Central memory CD8-positive, alpha-beta T cell (primary cell): Measurements from ENCODE around the gene JUP.

ENCODE experiments used
- ATAC-seq: fragments of 150-1000 bp; cut with Tn5 transposase; replicated peaks from 2 replicates; pipeline ENCODE4 v1.10.0; 2022; ENCODE audit warnings: mild to moderate bottlenecking, moderate FRiP score, moderate number of reproducible peaks; ENCODE audit not compliant: poor library complexity, severe bottlenecking; ENCODE audit errors: extremely low read depth
- DNase-seq, 2 donors: peaks; one replicate each; pipeline ENCODE4 v3.0.0; 2021; ENCODE audit warnings: low spot score in 2 of 2
- H3K27ac Mint-ChIP-seq: one replicate; pipeline ENCODE4 v1.8.0; 2022; ENCODE audit warnings: low read depth, mild to moderate bottlenecking, moderate library complexity, mixed read lengths
- H3K27me3 Mint-ChIP-seq: one replicate; pipeline ENCODE4 v1.8.0; 2022; ENCODE audit warnings: mixed read lengths
- H3K36me3 Mint-ChIP-seq: one replicate; pipeline ENCODE4 v1.8.0; 2022; ENCODE audit warnings: mild to moderate bottlenecking, moderate library complexity, mixed read lengths; ENCODE audit not compliant: insufficient read depth
- H3K4me1 Mint-ChIP-seq: one replicate; pipeline ENCODE4 v1.8.0; 2022; ENCODE audit warnings: mixed read lengths
- H3K4me3 Mint-ChIP-seq: one replicate; pipeline ENCODE4 v1.8.0; 2022; ENCODE audit warnings: mild to moderate bottlenecking, moderate library complexity, mixed read lengths
- H3K9me3 Mint-ChIP-seq: one replicate; pipeline ENCODE4 v1.8.0; 2022; ENCODE audit warnings: mixed read lengths

JUP gene

DNA sequence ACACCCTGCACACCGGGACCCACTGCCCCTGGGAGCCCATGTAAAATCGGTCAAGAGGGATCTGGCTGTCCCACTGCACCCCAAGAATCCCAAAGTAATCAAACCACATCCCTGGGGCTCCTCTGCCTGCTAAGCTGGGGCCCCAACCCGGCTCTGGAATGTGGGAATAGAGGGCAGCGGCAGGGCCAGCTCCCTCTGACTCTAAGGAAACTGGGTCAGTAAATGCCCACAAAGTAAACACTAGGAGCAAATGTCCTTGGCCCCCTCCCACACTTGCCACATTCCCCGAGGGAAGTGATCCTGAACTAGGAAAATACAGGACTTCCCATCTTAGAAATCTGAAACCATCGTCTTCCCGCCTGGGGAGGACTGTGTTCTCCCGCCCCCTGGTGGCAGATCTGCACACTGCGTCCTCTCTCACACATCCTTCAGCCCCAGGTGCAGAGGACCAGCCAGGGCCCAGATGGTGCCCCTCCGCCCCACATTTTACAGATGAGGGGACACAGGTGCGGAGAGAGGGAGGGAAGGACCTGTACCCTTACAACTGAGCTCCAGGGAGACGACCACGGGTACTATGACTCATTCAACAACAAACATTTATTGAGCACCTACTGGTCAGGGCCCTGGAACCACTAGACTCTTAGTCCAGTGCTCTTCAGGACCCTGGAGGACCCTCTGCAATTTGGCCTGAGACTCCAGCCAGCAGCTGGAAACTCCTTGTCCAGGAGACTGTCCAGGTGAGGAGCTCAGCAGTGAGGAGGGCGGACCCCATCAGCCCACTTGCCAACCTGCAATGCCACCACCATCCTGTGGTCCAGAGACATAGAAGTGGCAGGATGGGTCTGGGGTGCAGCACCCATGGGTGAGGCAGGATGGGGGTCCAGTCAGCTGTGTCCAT lies 15.1 kb upstream of the JUP start:
- H3K27ac Mint-ChIP-seq = no peak overlapping the region
- peak; percentile 52 to 67 for DNase-seq
- peak; percentile 49 for ATAC-seq
- H3K27me3 Mint-ChIP-seq = no peaks in the 10 kb centered on the region
- peaks cover 1% of the 10 kb centered on the region for H3K36me3 Mint-ChIP-seq
- H3K4me1 Mint-ChIP-seq = peaks cover 6% of the 10 kb centered on the region
- no peak overlapping the region for H3K4me3 Mint-ChIP-seq
- H3K9me3 Mint-ChIP-seq = no peaks in the 10 kb centered on the region

DNA sequence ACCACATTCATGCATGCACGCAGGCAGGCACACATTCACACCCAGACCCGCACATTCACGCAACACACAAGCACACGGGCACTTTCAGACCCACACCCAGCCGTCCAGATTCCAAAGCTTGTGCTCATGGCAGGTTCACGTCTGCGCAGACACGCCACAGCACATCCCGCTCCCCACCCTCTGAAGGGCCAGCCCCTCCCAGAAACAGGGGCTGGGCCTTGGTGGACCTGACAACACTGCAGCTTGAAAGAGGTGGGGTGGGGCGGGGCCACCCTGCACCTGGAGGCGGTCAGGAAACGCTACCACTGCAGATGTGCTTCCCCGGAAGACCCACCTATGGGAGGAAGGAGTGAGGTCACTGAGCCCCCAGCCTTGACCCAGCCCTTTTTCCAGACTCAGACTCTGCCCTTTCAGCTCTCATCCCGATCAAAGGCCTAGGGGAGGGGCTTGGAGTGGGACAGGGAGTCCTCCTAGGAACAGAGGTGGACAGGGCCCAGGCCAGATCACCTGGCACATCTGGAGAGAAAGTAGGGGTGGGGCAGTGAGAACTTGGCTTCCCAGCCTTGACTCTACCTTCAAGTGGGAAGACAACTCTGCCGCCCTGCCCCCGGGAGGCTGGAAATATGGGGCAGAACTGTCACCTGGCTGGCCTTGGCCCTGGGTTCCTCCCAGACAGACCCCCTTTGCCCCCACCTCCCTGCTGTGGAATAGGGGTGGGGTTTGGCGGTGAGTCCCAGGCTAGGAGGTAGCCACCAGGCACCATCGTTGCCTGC lies 14.3 kb upstream of the JUP start:
- peaks cover 6% of the 10 kb centered on the region for H3K4me1 Mint-ChIP-seq
- ATAC-seq = no peak
- H3K36me3 Mint-ChIP-seq = peaks cover 1% of the 10 kb centered on the region
- DNase-seq = no peak
- no peaks in the 10 kb centered on the region for H3K9me3 Mint-ChIP-seq
- H3K27me3 Mint-ChIP-seq = no peaks in the 10 kb centered on the region
- no peak overlapping the region for H3K27ac Mint-ChIP-seq
- H3K4me3 Mint-ChIP-seq = no peak overlapping the region

DNA sequence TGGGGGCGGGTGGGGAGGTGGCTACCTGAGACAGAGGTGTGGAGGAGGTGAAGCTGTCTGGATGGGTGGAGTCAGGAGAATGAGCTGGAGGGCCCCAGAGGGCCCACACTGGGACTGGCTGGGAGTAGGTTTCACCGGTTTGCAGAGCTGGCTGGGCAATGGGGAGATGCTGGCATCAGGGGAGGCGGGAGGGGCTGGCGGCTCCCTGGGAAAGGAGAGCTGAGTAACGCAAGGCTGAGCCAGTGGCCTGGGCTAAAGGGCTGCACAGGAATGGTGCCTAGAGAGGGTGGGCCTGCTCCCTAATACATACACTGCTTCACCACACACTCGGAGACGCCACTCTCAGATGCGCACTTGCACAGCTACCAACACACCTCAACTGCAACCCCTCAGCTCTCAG lies 12.9 kb upstream of the JUP start:
- Mint-ChIP-seq H3K4me1 (peaks cover 6% of the 10 kb centered on the region), H3K9me3 (no peaks in the 10 kb centered on the region), H3K27me3 (no peaks in the 10 kb centered on the region), H3K27ac (no peak overlapping the region), H3K4me3 (no peak overlapping the region), H3K36me3 (no peaks in the 10 kb centered on the region)
- ATAC-seq (no peak), DNase-seq (no peak)

DNA sequence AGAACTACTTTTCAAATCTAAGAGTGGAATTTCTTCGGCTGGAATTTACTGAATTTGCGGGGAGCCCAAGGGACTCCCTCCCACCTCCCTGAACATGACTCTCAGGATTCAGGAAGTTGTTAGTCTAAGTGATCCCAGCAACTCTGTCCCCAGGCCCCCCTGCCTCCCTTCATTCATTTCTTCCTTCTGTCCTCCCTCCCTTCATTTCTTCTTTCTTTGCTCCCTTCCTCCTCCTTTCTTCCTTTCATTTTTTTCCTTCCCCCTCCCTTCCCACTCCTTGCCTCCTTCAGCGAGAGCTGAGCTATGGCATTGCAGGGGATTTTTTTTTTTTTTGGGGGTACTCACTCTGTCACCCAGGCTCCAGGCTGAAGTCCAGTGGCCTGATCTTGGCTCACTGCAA lies 10.9 kb upstream of the JUP start:
- Mint-ChIP-seq H3K9me3 (no peaks in the 10 kb centered on the region), H3K36me3 (no peaks in the 10 kb centered on the region), H3K27ac (no peak overlapping the region), H3K4me1 (peaks cover 6% of the 10 kb centered on the region), H3K4me3 (no peak overlapping the region), H3K27me3 (no peaks in the 10 kb centered on the region)
- no peak for ATAC-seq
- no peak for DNase-seq

DNA sequence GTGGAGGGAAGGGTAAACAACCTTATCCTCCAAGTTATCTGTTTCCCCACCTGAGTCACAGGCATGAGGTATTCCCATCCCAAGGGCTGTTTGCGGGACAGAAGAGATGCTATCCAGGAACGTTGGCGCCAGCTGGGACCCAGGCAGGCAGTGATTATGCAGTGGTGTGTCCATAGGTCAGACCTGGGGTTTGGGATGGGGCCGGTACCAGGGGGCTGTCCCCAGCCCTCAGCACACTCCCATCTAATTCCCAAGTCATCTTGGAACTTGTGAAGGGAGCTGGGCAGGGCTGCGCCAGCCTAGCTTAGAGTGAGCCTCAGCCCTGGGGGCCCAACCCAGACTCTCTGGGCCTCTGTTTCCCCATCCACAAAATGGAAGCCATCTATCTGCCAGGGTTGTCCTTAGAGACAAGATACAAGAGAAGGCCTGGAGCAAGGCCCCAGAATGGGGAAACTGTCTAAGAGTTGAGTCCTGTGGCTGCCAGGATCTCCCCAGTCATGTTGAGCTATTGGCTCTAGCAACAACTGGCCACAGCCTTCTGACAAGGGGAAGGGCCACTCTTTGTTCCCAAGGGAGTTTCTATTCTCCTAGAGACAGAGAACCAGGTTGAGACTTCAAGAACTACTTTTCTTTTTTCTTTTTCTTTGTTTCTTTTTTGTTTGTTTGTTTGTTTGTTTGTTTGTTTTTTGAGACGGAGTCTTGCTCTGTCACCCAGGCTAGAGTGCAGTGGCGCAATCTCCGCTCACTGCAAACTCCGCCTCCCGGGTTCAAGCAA lies 9.8 kb upstream of the JUP start:
- H3K4me3 Mint-ChIP-seq = no peak overlapping the region
- H3K4me1 Mint-ChIP-seq = peaks cover under 1% of the 10 kb centered on the region
- DNase-seq (no peak), ATAC-seq (no peak)
- no peaks in the 10 kb centered on the region for H3K27me3 Mint-ChIP-seq
- H3K27ac Mint-ChIP-seq = no peak overlapping the region
- no peaks in the 10 kb centered on the region for H3K36me3 Mint-ChIP-seq
- no peaks in the 10 kb centered on the region for H3K9me3 Mint-ChIP-seq

DNA sequence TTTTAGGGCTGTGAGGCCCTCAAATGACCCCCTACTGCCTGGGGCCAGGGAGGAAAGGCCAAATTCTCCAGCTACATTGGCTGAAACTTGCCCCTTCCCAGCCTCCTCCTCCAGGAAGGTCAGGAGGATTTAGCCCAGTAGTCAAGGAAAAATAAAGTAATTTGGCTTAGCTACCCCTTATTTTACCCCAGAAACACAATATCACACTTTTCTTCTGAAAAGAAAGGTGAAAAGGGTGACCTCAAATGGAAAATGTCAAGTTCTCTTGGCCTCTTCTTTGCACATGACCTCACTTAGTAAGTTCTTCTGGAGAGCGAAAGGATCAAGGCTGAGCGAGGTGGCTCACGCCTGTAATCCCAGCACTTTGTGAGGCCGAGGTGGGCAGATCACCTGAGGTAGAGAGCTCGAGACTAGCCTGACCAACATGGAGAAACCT lies 8.0 kb upstream of the JUP start:
- Mint-ChIP-seq H3K4me1 (no peaks in the 10 kb centered on the region), H3K36me3 (peaks cover 2% of the 10 kb centered on the region), H3K27me3 (peaks cover 3% of the 10 kb centered on the region), H3K4me3 (no peak overlapping the region), H3K27ac (no peak overlapping the region), H3K9me3 (no peaks in the 10 kb centered on the region)
- ATAC-seq (no peak), DNase-seq (no peak)

DNA sequence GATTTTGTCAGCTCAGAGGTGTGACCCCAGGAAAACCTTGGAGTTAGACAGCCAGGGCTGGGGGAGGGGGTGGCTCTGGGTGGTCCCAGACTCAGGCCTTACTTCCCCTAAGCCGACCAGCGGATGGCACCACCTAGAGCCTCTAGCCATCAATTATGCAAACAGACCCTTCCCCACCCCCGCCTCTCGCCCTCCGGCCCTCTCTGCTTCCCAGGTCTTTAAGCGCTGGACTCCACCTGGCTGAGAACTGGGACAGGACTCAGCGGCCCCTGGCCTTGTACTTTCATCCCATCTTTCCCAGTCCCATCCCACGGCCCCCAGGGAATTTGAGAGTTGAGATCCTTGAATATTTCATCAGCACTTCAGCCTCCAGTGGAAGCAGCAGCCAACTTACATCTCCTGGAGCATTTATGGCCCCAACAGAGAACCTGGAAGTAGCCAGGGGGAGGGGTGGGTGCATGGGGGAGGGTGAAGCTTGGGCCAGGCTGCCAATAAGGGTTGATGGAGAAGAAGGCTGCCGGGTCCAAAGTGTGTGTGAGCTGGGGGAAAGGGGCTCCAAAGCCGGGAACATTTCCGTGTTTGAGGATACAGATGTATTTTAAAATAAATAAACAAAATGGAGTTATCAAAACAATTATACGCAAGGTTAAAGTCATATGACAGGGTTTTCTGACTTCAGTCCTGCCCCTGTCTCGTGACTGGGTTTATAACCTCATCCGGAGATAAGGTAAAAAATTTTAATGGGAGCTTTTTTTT lies 7.5 kb upstream of the JUP start:
- H3K9me3 Mint-ChIP-seq = no peaks in the 10 kb centered on the region
- peaks cover 9% of the 10 kb centered on the region for H3K27me3 Mint-ChIP-seq
- no peak for ATAC-seq
- no peak overlapping the region for H3K4me3 Mint-ChIP-seq
- no peak for DNase-seq
- no peak overlapping the region for H3K27ac Mint-ChIP-seq
- H3K4me1 Mint-ChIP-seq = peaks cover 2% of the 10 kb centered on the region
- peaks cover 2% of the 10 kb centered on the region for H3K36me3 Mint-ChIP-seq

DNA sequence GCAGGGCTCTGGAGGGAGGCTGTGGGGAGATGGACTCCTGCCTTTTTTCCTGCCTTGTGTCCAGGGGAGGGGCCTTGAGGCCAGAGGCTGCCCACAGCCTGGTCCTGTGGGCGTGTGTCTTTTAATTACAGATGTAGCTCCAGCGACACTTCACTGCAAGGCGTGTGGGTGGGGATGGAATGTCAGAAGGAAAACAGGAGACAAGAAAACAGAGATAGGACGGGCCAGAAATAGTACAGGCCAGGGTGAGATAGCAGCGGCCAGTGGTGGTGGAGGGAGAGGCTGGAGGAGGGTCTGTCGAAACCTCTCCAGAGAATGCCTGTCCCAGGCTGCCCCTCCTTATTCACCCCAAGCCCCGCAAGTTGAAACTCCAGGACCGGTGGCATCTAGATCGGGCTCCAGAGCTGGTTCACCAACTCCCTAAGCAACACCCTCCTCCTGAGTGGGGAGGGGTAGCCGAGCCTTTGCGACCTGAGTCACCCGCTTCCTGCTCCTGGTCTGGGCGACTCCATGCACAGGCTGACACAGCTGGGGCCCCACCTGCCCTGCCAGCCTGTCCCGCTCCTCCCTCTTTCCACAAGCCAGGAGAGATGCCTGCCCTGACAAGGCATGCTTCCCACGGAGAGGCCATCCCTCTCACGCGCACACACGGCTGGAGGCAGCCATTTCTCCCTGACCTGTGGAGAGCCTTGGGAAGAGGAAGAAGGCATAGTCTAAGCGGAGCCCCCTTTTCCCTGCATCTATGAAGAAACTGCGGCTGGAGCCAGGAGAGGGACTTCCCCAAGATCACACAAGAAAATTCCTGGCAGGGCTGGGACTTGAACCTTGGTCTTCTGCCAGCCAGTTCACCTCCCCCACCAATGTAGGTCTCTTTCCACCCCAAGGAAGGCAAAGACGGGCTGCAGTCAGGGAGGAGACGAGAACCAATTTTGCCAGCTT lies 6.6 kb upstream of the JUP start:
- no peak overlapping the region for H3K4me3 Mint-ChIP-seq
- no peaks in the 10 kb centered on the region for H3K9me3 Mint-ChIP-seq
- H3K4me1 Mint-ChIP-seq = peaks cover 9% of the 10 kb centered on the region
- ATAC-seq = no peak
- peaks cover 2% of the 10 kb centered on the region for H3K36me3 Mint-ChIP-seq
- peaks cover 13% of the 10 kb centered on the region for H3K27me3 Mint-ChIP-seq
- no peak for DNase-seq
- no peak overlapping the region for H3K27ac Mint-ChIP-seq

DNA sequence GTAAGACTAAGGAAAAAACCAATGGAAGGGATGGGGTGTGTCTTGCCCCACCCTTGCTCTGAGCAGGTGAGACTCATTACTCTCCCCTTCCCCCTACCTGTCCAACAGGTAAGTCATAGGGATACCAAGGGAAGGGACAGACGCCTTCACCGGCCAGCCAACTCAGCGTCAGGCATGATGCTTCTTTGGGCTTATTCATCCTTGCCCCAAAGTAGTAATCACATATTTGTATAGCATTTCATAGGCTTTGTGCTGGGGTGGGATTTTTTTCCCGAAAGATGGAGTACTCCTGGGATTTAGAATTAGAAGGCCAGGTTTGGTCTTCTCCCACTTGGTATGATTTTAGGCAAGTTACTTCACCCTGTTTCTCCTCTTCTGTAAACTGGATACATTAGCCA lies 509 bp upstream of the JUP start:
- Mint-ChIP-seq H3K36me3 (peaks cover 2% of the 10 kb centered on the region), H3K9me3 (no peaks in the 10 kb centered on the region), H3K27ac (no peak overlapping the region), H3K4me1 (peaks cover 9% of the 10 kb centered on the region), H3K4me3 (peak overlapping the region; percentile 69), H3K27me3 (peaks cover 43% of the 10 kb centered on the region)
- no peak for ATAC-seq
- DNase-seq = no peak

DNA sequence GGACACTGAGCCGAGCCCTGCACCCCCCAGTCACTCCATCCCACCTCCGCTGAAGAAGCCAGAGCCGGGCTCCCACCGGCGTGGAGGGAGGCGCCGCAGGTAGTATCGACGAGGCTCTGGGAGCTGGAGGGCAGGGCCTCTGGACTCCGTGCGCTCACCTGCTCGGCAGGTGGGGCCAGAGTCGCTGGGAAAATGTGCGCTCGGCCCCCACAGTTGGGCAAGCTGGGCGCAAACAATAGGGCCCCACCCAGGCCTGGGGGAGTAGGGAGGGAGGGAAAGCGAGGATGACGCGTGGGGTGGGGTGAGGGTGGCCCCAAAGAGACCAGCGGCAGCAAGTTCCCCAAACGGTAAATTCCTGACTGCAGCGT lies 668 bp downstream of the JUP start:
- Mint-ChIP-seq H3K9me3 (no peaks in the 10 kb centered on the region), H3K27me3 (peaks cover 54% of the 10 kb centered on the region), H3K27ac (no peak overlapping the region), H3K4me1 (peaks cover 9% of the 10 kb centered on the region), H3K36me3 (peaks cover 2% of the 10 kb centered on the region), H3K4me3 (peak overlapping the region; percentile 53)
- DNase-seq (no peak), ATAC-seq (no peak)

DNA sequence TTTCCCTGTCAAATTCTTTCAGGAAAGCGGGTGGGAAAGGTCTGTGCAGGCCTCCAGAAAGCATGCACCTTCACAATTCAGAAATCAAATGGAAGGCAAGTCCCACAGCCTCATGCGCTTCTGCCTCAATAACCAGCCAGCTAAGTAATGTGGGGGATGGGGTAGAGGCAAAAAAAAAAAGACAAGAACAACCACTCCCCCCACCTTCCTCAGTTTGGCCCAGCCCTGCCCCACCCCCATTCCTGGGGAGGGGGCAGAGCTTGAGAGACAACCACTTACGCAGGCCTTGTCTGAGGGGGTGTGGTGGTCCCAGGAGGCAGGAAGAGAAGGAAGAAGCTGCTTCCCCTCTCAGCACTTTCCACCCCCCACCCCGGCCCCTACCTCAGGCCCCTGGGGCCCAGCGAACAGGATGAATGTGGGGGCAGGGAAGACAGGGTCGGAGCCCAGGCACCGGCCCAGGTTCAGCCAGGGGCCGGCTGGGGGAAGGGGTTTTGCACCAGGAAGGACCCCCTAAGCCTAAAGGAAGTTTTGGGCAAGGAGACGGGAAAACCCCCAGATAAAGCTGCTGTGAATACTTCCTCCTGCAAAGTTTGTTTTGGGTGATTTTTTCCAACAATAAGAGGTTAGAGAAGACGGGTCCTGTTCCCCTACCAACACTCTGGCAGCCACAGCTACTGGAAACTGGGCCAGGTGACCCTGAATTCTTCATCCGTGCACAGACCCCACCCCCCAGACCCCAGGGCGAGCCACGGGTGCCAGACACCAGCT lies 1.2 kb downstream of the JUP start:
- no peak for DNase-seq
- ATAC-seq = no peak
- peaks cover 9% of the 10 kb centered on the region for H3K4me1 Mint-ChIP-seq
- H3K27ac Mint-ChIP-seq = no peak overlapping the region
- no peaks in the 10 kb centered on the region for H3K9me3 Mint-ChIP-seq
- H3K36me3 Mint-ChIP-seq = no peaks in the 10 kb centered on the region
- H3K4me3 Mint-ChIP-seq = peak overlapping the region; percentile 53
- peaks cover 60% of the 10 kb centered on the region for H3K27me3 Mint-ChIP-seq
